Measurements from ENCODE around the gene SUCO.
"Not testable (repeated sequence)": the region's sequence is repeated elsewhere in the genome, so short reads cannot be mapped to it uniquely, and the experiment has no call there.

The SUCO gene

DNA sequence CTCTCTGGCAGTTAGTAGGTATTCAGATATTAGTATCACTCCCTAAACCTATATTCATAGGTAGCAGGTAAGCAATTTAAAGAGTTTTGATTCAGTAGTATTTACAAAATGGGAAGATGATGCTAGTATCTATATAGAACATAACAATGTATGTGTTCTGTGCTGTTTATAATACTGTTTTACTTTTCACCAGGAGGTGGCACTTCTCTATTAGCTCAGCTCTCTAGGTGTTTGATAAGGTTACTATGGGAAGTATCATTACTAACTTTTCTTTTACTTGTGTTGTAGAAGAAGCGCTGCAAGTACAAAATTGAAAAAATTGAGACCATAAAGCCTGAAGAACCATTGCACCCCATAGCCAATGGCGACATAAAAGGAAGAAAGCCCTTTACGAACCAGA lies 76.6 kb downstream of the SUCO start:
- DNase-seq (ENCODE audit: low spot score) = no peak

DNA sequence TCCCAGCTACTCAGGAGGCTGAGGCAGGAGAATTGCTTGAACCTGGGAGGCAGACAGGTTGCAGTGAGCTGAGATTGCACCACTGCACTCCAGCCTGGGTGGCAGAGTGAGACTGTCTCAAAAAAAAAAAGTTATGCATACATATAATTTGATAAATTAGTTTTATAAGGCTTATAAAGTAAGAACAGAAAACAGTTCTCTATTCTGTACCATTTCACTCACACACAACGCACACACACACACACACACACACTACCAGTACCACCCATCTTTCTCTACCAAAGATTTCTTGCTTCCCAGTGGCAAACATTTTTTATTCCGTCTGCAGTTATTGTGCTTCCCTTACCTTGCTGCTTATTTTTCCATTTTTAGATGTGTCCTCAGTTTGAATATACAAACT lies 79.5 kb downstream of the SUCO start:
- no peak for DNase-seq (ENCODE audit: low spot score)

DNA sequence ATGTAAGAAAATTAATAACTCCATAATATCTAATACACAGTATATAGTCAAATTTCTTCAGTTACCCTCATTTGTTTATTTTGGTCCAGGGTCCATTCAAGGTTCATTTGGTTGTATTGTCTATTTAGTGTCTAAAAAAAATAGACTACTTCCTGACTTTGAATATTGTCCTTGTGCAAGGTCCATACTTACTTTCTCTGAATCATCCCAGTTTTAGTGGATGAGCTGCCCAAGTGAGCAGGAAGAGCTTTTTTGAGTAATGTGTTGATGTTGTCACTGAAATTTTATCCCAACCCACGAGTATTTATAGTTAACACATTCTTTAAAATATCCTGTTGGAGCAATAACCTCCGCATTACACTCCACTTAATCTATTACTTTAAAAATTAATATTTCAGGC lies 80.3 kb downstream of the SUCO start:
- DNase-seq (ENCODE audit: low spot score) = no peak

DNA sequence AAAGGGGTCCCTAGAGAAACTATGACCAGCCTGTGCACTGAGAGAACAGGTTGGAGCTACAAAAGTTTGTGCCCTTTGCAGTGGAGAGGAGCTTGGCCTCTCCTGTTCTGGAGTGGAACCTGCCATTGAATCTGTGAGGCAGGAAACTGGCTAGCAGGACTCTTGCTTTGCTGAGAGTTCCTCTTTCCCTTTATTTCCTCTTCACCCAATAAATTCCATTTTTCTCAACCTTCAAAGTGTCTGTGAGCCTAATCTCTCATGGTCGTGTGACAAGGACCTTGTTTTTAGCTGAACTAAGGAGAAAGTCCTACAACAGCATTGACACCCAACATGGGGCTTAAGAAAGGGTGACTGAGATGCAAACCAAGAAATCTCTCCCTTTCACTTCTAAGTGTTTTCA lies 83.2 kb downstream of the SUCO start:
- DNase-seq (ENCODE audit: low spot score) = no peak

DNA sequence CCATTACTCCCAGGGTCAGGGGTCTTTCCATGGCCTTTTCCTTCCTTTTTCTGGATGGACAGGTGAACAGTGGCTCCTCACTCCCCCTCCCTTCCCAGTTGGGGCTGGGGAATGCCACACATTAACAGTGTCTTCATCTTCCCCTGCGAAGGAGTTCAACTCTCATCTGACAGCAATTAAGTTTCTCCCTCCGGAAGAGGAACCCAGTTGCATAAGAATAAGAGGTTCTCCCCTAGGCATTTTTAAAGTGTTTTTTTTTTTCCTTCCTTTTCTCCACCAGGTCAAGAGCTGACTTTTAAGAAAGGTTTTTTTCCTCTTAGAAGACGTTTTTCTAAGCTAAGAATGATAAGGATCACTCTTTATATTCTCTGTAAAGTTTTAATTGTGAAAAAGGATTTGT lies 83.7 kb downstream of the SUCO start:
- no peak for DNase-seq (ENCODE audit: low spot score)

DNA sequence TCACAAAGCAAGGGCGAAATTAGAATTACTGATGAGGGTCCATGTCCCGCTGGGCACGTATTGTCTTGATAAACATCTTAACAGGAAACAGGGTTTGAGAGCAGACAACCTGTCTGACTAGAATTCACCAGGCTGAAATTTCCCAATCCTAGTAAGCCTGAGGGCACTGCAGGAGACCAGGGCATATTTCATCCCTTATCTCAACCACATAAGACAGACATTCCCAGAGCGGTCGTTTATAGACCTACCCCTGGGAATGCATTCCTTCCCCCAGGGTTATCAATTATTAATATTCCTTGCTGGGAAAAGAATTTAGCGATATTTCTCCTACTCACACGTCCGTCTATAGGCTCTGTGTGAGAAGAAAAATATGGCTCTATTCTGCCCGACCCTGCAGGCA lies 87.7 kb downstream of the SUCO start:
- not testable (repeated sequence) for DNase-seq (ENCODE audit: low spot score)

DNA sequence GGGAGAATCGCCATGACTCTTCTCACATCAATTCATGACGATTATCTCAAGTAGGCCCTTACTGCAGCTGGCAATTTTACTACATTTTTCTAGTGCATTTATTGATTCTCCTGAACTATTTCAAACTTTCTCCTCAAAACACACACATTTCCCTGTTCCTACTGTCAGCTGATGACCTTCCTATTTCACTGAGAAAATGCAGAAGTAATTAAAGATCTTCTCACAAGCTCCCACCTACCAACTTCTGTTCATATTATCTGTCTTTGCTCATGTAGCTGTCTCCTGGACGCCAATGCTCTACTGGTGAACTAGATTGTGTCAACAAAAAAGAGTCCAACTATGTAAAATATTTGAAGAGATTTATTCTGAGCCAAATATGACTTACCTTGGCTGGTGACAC lies 89.6 kb downstream of the SUCO start:
- no peak for DNase-seq (ENCODE audit: low spot score)

DNA sequence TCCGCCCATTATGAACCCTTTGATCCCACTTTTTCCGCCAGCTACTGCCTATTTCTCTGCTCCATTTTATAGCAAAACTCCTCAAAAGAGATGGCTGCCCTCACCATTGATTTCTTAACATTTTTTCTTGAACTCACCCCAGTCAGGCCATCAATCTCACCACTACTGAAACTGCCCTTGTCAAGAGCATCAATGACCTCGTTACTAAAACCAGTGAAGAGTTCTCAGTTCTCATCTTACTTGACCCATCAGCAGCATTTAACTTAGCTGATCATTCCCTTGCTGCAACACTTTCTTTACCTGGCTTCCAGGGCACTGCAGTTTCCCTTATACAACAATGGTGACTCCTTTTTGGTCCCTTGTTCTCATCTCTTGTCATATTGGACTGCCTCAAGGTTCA lies 90.8 kb downstream of the SUCO start:
- DNase-seq (ENCODE audit: low spot score) = no peak

DNA sequence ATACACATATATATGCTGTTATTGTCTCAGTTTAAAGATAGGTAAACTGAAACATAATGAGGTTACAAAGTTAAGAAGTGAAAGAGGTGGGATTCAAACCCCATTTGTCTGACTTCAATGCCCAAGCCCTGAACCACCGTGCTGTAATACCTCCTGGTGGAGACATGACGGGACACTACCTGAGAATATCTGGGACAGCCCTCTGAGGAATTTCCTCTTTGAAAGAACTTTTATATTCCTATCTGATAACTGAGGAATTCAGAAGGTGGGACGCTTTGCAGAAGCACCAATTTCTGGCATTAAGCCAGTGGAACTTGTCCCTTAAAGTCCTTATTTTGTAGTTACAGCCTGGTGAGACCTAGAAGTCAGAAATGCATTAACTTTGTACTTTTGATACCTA lies 93.9 kb downstream of the SUCO start:
- DNase-seq (ENCODE audit: low spot score) = no peak

DNA sequence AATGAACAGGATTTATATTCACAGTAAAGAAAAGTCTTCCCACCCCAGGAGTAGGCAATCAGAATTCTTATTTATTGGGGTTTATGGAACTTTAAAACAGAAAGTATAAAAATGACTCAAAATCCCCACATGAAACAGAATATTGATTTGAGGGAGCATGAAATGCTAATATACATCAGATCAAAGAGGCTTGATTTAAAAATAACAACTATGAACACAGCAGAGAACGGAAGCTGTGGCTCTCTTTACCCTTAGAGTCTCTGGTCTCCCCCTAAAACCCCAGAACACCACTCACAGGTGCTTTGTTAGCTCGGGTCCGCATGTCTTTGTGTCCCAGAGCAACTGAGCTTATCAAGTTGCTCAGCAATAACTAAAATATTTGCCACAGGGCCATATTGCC lies 94.8 kb downstream of the SUCO start:
- DNase-seq (ENCODE audit: low spot score) = no peak

DNA sequence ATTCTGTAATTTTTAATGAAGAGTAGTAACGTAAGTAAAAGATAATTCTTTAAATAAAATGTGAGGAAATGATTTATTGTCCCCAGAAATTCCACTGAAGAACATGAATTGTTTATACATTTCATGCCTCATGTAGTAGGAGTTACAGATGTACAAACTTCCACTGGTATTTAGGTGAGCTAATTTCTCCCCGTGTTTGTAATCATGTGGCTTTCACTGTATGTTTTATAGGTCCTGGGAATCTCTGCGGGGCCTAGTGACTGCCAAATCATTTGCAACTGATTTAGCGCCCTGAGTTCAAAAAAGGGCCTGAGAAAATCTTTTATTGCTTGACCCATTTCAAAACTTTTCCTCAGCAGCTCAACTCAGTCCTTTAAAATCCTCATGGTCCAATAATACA lies 95.5 kb downstream of the SUCO start:
- no peak for DNase-seq (ENCODE audit: low spot score)

DNA sequence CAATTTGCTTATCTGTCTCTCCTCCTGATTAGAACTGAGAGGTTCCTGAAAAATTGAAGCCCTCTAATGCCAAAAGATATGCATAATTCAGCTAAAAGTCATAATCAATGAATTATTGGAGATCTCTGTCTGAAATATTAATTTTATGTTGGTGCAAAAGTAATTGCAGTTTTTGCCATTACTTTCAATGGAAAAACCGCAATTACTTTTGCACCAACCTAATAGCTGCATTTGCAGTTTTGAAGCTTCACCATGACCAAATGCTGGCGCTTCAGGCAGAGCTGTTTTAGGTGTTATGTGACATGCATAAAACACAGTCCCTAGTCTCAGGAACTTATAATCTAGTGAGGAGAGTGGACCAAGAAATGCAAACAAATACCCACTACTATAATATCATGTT lies 96.2 kb downstream of the SUCO start:
- no peak for DNase-seq (ENCODE audit: low spot score)

DNA sequence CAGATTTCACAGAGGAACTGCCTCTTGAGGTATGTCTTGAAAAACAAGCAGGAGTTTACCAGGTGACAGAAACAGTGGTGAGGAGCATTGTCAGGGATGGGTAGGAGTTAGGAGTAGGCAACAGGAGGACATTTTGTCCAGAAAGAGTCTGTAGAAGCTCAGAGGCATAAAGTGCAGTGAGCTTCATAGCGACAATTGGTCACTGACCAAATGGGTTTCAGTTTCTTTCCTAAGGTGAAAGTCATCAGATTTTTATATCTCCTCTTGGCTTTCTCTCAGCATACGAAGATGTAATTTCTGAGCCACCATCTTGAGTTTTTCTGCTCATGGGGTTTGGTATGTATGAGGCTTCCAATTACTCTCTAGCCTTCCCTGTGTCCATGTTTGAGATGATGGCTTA lies 96.7 kb downstream of the SUCO start:
- DNase-seq (ENCODE audit: low spot score) = no peak

DNA sequence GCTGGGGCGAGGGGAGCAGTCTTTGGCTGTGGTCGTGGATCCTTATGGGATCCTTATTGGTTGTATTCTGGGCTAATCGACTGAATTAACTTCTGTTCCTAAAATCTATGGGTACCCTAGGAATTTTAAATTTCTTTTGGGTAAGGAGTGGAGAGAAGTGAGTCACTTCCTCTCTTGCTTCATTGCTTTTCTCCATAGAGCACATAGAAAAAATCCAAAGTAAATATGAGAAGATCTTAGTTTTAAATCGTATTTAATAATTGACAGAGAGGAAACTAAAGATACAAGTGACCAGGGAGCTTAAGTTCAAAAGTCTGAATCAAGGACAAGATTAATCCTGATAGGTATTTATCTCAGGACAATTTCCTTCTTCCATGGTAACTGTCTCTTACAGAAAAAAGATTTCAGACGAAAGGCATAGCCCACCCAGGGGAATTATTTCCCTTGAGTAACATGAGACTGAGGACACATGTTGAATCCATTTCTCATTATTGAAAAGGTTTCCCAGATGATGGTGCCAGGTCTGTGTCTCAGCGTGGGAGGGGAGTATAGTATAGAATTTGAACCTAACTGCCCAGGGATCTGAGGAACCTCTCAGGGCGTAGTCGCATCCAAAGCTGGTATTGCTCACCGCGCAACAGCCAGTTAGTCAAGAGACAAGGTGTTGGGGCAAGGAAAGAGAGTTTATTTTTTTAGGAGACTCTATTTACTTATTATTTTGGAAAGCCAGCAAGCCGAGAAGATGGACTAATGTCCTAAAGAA lies 97.3 kb downstream of the SUCO start:
- no peak for DNase-seq (ENCODE audit: low spot score)

DNA sequence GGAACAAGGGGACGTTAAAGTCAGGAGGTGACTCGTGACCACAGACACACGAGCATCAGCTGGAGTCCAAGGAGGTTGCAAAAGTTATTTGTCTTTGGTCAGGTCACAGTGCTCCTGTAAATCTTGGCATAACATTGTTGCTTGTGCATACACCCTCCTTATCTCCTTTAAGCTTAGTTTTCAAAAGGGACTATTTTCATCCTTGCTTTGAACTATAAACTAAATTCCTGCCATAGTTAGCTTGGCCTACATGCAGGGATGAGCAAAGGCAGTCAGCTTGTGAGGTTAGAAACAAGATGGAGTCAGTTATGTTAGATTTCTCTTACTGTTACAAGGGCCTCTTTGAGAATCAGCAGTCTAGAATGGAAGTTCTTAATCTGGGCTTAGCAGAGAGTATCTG lies 97.9 kb downstream of the SUCO start:
- no peak for DNase-seq (ENCODE audit: low spot score)

DNA sequence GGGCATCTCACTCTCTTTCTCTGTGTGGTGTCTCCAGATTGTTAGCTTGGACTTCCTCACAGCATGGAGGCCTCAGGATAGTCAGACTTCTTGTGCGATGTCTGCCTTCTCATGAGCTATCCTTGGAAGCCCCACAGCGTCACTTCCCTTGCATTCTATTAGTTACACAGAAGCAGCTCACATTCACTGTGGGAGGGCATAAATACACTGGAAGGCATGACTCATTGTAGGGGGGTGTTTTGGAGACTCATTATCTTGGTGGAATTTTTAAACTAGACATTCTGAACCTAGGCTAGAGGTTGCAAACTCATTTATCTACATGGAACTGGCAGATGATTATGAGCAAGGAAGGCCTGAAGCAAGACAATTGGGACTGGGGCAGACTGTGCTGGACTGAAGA lies 104.6 kb downstream of the SUCO start:
- DNase-seq (ENCODE audit: low spot score) = peak; percentile 30

DNA sequence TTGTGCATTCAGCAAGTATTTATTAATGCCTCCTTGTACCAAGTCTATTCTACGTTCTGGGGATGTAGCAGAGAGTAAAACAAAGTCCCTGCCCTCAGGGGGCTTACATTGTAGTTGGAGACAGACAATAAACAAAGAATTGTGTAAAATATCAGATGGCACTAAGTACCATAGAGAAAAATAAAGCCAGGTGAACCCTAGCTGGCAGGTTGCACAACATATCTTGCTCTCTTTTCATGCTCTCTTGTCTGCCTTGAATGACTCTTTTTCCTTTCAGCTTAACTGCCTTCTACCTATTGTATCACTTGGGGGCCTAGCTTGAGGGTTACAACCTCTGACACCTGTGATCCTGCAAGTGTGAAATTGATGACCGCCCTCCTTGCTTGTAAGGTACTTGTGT lies 105.3 kb downstream of the SUCO start:
- no peak for DNase-seq (ENCODE audit: low spot score)

DNA sequence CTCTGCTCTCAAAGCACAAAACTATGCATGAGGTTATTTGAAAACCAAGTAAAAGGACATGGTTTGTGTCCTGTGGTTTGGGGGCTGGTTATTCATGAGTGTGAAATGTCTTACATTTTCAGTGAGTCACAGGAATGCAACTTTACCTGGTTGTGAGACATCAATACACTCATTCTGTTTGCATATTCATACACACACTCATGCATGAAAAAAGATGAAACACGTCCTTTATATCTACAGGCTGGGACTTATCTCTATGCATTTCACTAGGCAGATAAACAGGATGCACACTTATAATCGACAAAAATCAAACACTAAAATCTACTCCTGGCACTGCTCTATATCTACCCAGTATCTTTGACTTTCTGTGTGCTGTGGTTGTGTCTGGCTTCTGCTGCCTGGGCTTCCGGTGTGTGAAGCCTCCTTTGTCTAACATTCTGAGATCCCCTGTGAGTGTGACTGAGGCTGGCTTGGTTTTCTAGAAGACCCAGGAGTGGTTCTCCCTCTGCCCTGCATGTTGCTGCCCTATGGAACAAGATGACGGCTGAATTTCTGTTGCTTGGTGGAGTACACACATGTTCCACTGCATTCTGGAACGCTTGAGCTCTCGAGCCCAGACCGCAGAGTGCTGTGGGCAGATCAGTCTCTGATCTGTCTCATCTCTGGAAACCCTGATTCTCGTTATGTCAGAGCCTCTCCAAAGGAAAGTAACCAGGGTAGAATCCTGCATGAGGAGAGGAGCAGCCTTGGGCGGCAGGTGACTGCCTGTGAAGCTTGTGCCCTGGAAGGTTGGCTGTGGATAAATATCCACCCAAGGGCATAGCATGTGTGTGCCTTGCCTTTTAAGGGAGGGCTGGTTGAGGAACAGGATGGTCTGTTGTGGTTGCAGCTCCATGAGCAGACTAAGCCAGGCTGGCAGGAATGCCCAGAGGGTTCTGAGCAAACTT lies 106.2 kb downstream of the SUCO start:
- DNase-seq (ENCODE audit: low spot score) = peak; percentile 67

DNA sequence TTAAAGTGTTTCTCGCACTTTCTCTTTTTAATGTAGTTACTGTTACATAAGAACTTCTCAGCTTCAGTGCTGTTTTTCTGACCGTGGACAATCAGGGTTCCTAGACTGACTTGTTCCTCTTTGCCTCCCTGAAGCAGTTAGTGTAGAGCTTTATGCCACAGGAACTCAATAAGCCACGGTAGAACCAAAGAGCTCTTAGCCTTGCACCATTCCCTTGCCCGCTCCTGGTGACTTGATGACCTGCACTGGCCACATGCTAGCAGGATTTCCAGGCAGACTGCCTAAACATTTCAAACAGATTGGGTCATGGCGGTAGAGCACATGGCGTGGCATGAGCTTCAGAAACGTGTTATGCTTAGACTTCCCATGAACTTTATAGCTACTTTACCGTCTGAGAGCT lies 107.2 kb downstream of the SUCO start:
- DNase-seq (ENCODE audit: low spot score) = no peak

DNA sequence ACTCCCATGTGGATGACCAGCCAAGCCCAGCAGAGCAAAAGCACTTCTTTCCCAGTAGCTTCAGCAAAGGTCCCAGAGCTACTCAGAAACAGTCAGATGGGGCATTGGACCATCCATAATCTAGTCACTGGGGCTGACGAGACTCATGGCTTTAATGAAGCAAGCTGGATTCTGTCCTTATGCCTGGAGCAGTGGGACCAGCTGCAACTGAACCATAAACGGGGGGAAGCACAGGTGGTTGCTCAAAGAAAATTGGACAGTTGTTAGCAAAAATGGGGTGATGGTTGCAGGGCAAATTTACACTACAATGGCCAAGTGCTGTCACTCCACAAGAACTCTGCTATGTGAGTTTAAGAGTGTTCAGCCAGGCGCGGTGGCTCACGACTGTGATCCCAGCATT lies 108.5 kb downstream of the SUCO start:
- no peak for DNase-seq (ENCODE audit: low spot score)

DNA sequence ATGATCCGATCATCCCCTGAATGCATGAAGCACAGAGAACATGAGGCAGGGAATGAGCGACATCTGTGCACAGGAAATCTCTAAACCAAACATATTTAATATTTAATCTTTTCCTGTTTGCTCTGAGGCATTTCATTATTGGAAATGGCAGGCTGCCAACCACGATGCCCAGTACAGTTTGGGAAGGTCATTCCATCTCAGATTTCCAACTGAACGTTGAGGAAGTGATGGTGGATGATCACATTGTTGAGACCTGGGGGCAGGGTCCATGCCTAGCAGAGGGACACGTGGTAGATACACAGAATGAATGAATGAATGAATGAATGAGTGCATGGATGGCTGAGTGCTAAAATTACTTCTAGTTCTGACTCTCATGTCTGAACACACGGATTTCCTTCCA lies 110.0 kb downstream of the SUCO start:
- DNase-seq (ENCODE audit: low spot score) = no peak

DNA sequence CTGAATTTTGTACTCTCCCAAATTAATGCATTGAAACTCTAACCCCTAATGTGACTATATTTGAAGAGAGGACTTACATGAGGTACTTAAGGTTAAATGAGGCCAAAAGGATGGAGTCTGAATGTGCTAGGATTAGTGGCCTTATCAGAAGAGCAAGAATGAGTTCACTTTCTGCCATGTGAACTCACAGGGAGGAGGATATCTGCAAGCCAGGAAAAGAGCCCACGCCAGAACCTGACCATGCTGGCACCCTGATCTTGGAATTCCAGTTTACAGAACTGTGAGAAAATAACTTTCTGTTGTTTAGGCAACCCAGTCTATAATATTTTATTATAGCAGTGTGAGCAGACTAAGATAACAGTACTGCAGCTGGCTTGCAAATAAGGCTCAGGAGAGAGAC lies 113.7 kb downstream of the SUCO start:
- DNase-seq (ENCODE audit: low spot score) = no peak

DNA sequence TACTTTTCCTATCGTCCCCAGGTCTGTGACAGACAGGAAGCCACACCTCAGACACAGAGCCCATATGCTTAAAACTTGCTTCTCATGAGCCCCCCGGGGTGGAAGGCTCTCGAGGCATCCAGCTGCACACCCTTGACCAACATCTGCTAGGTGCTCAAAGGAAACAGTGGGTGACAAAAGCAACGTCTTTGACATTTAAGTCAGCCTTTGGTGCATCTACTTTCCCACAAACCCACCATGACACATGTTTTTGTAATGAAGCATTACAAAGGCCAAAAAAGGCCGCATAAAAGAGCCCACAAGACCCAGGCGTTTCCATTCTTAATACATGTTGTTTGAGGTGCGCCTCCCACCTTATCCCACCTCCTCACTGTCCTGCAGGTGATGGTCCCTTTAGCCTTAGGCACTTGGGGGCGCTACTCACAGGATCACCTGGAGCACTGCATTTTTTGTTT lies 114.2 kb downstream of the SUCO start:
- no peak for DNase-seq (ENCODE audit: low spot score)
